Endothelial cell of umbilical vein (primary cell): ENCODE data around the gene SFMBT1. TPM values are rescaled to one million over a fixed set of nuclear protein-coding genes. Genes with fewer than 3 reads are reported as not detected.

Experiments used
- BruUV-seq: library from RNA; stranded (reverse); fragments of 400-500 nt; replicated peaks from 2 replicates; lab custom pipeline; 2021; lab: Mats Ljungman, UMichigan
- CTCF ChIA-PET: fragments of 300-600, 350-600 bp; sonication (Branson Sonifier 250); formaldehyde crosslinking; loops from one replicate; lab custom pipeline; 2021; ENCODE audit warnings: antibody characterized with exemption, inconsistent platforms; lab: Charles Lee
- POLR2A ChIA-PET: fragments of 300-600, 350-600 bp; sonication (Branson Sonifier 250); formaldehyde crosslinking; loops from one replicate; lab custom pipeline; 2021; ENCODE audit warnings: antibody characterized with exemption, inconsistent platforms; lab: Charles Lee
- DNase-seq: peaks from one replicate; pipeline ENCODE4 v3.0.0-alpha.2; 2011; ENCODE audit warnings: low read depth, low spot score
- FAIRE-seq: peaks from 2 replicates; lab custom pipeline; 2011; peaks lifted over from hg19 to GRCh38; lab: Jason Lieb, UNC
- H2AFZ ChIP-seq: 2 replicates; pipeline ENCODE4 v1.6.0; 2012; ENCODE audit warnings: low read depth, low read length, control low read depth, inconsistent platforms
- H3K27ac ChIP-seq: 2 replicates; pipeline ENCODE4 v1.5.1; 2011; ENCODE audit warnings: low read depth, mild to moderate bottlenecking, control low read depth, low read length, moderate library complexity; ENCODE audit not compliant: insufficient read depth
- H3K27me3 ChIP-seq, 2 experiments: 2 replicates each; pipeline versions ENCODE4 v1.6.0 to v1.6.1; 2011; ENCODE audit warnings: low read length in 2 of 2, mixed read lengths in 1 of 2; ENCODE audit not compliant: control insufficient read depth in 2 of 2, insufficient read depth in 2 of 2
- H3K36me3 ChIP-seq, 2 experiments: 2 replicates in 1 of 2; 3 replicates in 1 of 2; pipeline ENCODE4 v1.5.1; 2011; ENCODE audit warnings: low read length in 2 of 2, mild to moderate bottlenecking in 1 of 2, moderate library complexity in 1 of 2; ENCODE audit not compliant: control insufficient read depth in 2 of 2, insufficient read depth in 2 of 2; ENCODE audit errors: extremely low read depth in 1 of 2
- H3K4me1 ChIP-seq: 3 replicates; pipeline ENCODE4 v1.5.1; 2011; ENCODE audit warnings: mild to moderate bottlenecking, low read length; ENCODE audit not compliant: control insufficient read depth, insufficient read depth; ENCODE audit errors: extremely low read depth
- H3K4me2 ChIP-seq: 2 replicates; pipeline ENCODE4 v1.6.1; 2011; ENCODE audit warnings: low read length, control low read depth, mixed read lengths; ENCODE audit not compliant: insufficient read depth
- H3K4me3 ChIP-seq, 3 experiments: fragments of 200-600 bp in 1 of 3; sonication (generic), shearing (Covaris generic) in 1 of 3; replicated peaks in 1 of 3; 2 replicates each; pipeline ENCODE4 v1.5.1; 2011 to 2016; ENCODE audit warnings: control low read depth in 3 of 3, low read length in 3 of 3, mild to moderate bottlenecking in 2 of 3, inconsistent platforms in 1 of 3, low read depth in 1 of 3, moderate library complexity in 1 of 3; ENCODE audit not compliant: insufficient read depth in 1 of 3
- H3K79me2 ChIP-seq: 2 replicates; pipeline ENCODE4 v1.6.0; 2012; ENCODE audit warnings: low read length, inconsistent platforms; ENCODE audit not compliant: control insufficient read depth, insufficient read depth
- H3K9ac ChIP-seq: replicated peaks from 2 replicates; pipeline ENCODE3; 2011; ENCODE audit warnings: low read length, control low read depth; ENCODE audit not compliant: insufficient read depth; ENCODE audit errors: extremely low read depth
- H3K9me1 ChIP-seq: replicated peaks from 3 replicates; pipeline ENCODE4 v1.6.0; 2011; ENCODE audit warnings: mild to moderate bottlenecking, low read length; ENCODE audit not compliant: control insufficient read depth, insufficient read depth; ENCODE audit errors: extremely low read depth
- H3K9me3 ChIP-seq: replicated peaks from 2 replicates; pipeline ENCODE4 v1.5.1; 2012; ENCODE audit warnings: low read length, inconsistent platforms; ENCODE audit not compliant: control insufficient read depth, insufficient read depth
- H4K20me1 ChIP-seq: replicated peaks from 2 replicates; pipeline ENCODE3; 2011; ENCODE audit warnings: mild to moderate bottlenecking, low read length; ENCODE audit not compliant: control insufficient read depth, insufficient read depth; ENCODE audit errors: extremely low read depth
- CTCF ChIP-seq, 2 donors: IDR thresholded peaks; 1 replicate in 1 of 2; 2 replicates in 1 of 2; pipeline ENCODE4 v1.5.1; 2011; ENCODE audit warnings: low read length in 2 of 2, mild to moderate bottlenecking in 2 of 2, moderate library complexity in 2 of 2, control low read depth in 1 of 2, inconsistent platforms in 1 of 2, low read depth in 1 of 2; ENCODE audit not compliant: insufficient read depth in 1 of 2; ENCODE audit errors: extremely low read depth in 1 of 2
- EZH2 ChIP-seq: IDR thresholded peaks from 2 replicates; pipeline ENCODE4 v1.6.1; 2012; ENCODE audit warnings: borderline replicate concordance, low read depth, mild to moderate bottlenecking, moderate library complexity, low read length, inconsistent platforms; ENCODE audit not compliant: severe bottlenecking
- FOS ChIP-seq: IDR thresholded peaks from 2 replicates; pipeline ENCODE4 v1.6.1; 2011; ENCODE audit warnings: mild to moderate bottlenecking, low read length, moderate library complexity, borderline replicate concordance; ENCODE audit not compliant: insufficient read depth
- GATA2 ChIP-seq: IDR thresholded peaks from 2 replicates; pipeline ENCODE4 v1.7.0; 2011; ENCODE audit warnings: low read depth, mild to moderate bottlenecking, moderate library complexity, mixed read lengths, low read length; ENCODE audit not compliant: insufficient read length, insufficient read depth
- JUN ChIP-seq: IDR thresholded peaks from 2 replicates; pipeline ENCODE4 v1.6.1; 2011; ENCODE audit warnings: borderline replicate concordance, low read depth; ENCODE audit not compliant: insufficient read length, insufficient read depth
- MAX ChIP-seq: IDR thresholded peaks from 2 replicates; pipeline ENCODE4 v1.6.1; 2011; ENCODE audit not compliant: insufficient read depth, insufficient read length
- MYC ChIP-seq: IDR thresholded peaks from one replicate; pipeline ENCODE4 v1.6.1; 2011; ENCODE audit warnings: mild to moderate bottlenecking, low read depth, low read length
- POLR2A ChIP-seq: IDR thresholded peaks from 2 replicates; pipeline ENCODE4 v1.6.1; 2012; ENCODE audit warnings: low read depth, mild to moderate bottlenecking, control low read depth, low read length
- POLR2AphosphoS5 ChIP-seq: IDR thresholded peaks from 2 replicates; pipeline ENCODE4 v1.6.1; 2012; ENCODE audit warnings: low read depth, mild to moderate bottlenecking, control low read depth, low read length, moderate library complexity; ENCODE audit not compliant: insufficient read depth
- dilution Hi-C: fragments of 300-500 bp; cut with MboI; formaldehyde crosslinking; loops from one replicate; pipeline ENCODE4 v1.15.0; 2019; ENCODE audit warnings: low sequenced_read_pairs; ENCODE audit not compliant: extremely low pct_ligation_motif_present
- intact Hi-C: fragments of 100-400 bp; cut with micrococcal nuclease; formaldehyde crosslinking; loops from one replicate; pipeline ENCODE4 v1.10.0; 2022
- polyA plus RNA-seq, 4 experiments: library from polyadenylated mRNA; depleted of rRNA in 3 of 4; stranded (reverse) in 3 of 4; unstranded in 1 of 4; fragments of >200 nt; gene quantifications; 2 replicates each; pipeline versions ENCODE4 v1.2.1 to v1.2.3, GENCODE V29; 2011 to 2012; ENCODE audit warnings: missing spikeins in 1 of 4
- total RNA-seq: library from RNA; stranded (reverse); gene quantifications from 2 replicates; pipeline ENCODE4 v1.2.3, GENCODE V29; 2021

SFMBT1 gene
- total and polyA plus RNA-seq, 2 donors (not counting 3 experiments of a cell fraction or from before 2014, with no cell fraction given), result 1.8 to 6.0 TPM

- Histone ChIP-seq H3K4me1 (no peaks in the 10 kb centered on the region), H3K79me2 (no peaks in the 10 kb centered on the region), H3K4me2 (no peak overlapping the region), H3K9me3 (no peaks in the 10 kb centered on the region), H3K36me3 (no peaks in the 10 kb centered on the region), H3K9ac (no peak overlapping the region), H3K27me3 (no peaks in the 10 kb centered on the region), H2AFZ (no peak overlapping the region), H3K9me1 (no peaks in the 10 kb centered on the region), H3K4me3 (no peak overlapping the region), H3K27ac (no peak overlapping the region), H4K20me1 (no peaks in the 10 kb centered on the region)
- dilution Hi-C loops (no loop called here), intact Hi-C loops (no loop called here)
- DNase-seq, result no peak
- POLR2A ChIA-PET, result no interaction called here
- TF ChIP-seq MAX (no peak), CTCF (IDR thresholded peaks at IDR 0.05; ENCODE audit: extremely low read depth in 1 of 2, insufficient read depth in 1 of 2, low read depth in 1 of 2, low read length in 2 of 2) (no peak), JUN (no peak), MYC (no peak), FOS (no peak), EZH2 (no peak), POLR2AphosphoS5 (no peak), GATA2 (no peak), POLR2A (no peak)
- CTCF ChIA-PET, result no interaction called here
- no TSS peak for BruUV-seq
- FAIRE-seq, result no peak
Observed at GRCh38 chr3:52962160-52962559, 83.7 kb downstream of the SFMBT1 start.
